ENCODE measurements around the gene INPP5A.
"Not testable (repeated sequence)": the region's sequence is repeated elsewhere in the genome, so short reads cannot be mapped to it uniquely, and the experiment has no call there.

Gene INPP5A

GRCh38 chr10:132765435-132765834, 227.8 kb downstream of the INPP5A start:
- in situ Hi-C loops (cut with HindIII; ENCODE audit: low sequenced_read_pairs) = no loop called here

GRCh38 chr10:132766291-132766690, 228.7 kb downstream of the INPP5A start:
- in situ Hi-C loops (cut with HindIII; ENCODE audit: low sequenced_read_pairs) = no loop called here

GRCh38 chr10:132768346-132769248, 231.0 kb downstream of the INPP5A start:
- in situ Hi-C loops (cut with HindIII; ENCODE audit: low sequenced_read_pairs) = no loop called here

DNA sequence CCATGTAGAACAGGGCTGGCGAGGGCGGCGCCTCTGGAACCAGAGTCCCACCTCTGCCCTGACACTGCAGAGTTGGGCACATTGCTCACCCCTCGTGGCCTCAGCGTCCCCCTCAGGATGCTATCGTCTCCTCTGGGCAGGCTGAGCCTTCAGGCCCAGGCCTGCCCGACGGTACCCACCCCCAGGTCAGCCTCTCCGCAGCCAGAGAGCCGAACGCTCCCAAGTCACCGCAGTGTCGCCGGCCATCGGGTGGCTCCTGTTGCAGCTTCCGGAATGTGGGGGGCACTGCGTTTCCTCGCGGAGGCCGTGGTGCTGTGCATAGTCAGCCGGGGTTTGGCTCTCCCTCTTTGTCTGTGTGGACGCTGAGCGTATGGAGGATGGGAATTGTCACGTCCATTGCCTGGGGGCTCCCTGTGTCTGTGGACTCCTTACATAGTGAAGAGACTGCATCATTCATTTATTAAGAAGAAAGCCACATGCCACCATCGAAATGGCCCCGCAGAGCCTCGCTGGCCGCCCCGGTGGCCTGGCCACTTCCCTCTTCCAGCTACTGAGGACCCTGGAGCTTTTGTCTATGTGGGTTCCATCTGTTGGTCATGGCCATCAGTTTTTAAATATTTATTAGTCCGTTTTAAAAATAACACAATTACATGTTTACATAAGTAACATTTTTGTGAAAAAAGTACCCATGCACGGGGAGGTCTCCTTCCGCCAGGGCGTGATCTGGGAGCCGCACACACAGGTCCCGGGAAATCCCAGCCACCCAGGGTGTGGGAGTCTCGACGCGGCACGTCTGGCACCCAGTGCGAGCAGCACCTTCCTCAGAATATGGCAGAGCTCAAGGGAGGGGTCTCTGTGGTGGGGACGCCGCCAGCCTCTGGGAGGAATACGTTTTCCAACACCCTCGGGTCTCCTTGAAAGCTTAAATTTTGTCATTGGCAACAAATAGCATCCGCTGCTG, 232.8 kb downstream of the INPP5A start:
- in situ Hi-C loops (cut with HindIII; ENCODE audit: low sequenced_read_pairs) = no loop called here

GRCh38 chr10:132772816-132773215, 235.2 kb downstream of the INPP5A start:
- in situ Hi-C loops (cut with HindIII; ENCODE audit: low sequenced_read_pairs) = not testable (repeated sequence)

DNA sequence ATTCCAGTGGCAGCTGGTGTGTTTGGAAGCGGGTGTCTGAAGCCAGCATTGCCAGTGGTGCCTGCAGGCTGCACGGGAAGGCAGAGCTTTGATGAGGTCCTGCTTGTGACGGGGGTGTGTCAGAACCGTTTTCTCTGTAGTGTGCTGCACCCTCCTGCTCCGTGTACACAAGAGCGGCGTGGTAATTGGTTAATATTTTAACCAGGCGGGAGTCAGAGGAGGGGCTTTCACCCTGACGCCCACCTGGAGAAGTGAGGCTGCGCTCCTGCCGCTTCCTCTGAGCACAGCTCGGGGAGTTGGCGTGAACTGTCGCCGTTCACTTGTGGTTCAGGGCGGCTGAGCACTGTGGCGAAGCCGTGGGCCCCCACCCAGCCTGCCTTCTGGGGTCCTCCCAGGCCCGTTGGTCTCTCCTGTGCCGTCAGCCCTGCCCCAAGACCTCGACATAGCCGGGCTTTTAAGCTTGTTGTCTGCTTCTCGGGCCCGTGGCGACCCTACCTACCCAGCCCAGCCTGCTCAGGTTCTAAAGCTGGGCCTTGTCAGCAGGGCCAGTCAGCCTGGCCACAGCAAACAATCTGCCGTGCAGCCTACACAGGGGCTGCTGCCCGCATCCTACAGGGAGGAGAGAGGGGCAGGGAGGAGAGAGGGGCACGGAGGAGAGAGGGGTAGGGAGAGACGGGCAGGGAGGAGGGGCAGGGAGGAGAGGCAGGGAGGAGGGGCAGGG, 236.8 kb downstream of the INPP5A start:
- in situ Hi-C loops (cut with HindIII; ENCODE audit: low sequenced_read_pairs) = no loop called here

- in situ Hi-C loops (cut with HindIII; ENCODE audit: low sequenced_read_pairs) = no loop called here
These were observed 237.6 kb downstream of the INPP5A start for GRCh38 chr10:132774902-132775863.

DNA sequence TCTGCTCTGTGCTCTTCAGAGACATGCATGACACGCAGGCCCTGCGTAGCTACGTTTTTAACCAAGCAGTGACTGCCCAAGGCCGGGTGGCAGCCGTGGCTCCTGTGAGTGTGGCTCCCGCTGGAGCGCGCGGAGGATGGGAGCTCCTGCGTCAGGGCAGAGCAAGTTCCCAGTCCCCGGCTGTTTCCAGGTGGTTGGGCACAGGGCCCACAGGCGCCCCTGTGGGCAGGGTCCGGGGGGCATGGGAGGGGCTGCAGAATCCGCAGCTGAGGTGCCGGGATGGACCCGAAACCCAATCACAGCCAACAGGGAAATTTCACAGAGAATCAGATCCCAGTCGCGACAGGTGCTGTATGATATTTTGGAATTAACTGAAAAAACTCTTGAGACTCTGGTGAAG, 238.6 kb downstream of the INPP5A start:
- in situ Hi-C loops (cut with HindIII; ENCODE audit: low sequenced_read_pairs) = no loop called here

GRCh38 chr10:132776821-132777220, 239.2 kb downstream of the INPP5A start:
- in situ Hi-C loops (cut with HindIII; ENCODE audit: low sequenced_read_pairs) = no loop called here

DNA sequence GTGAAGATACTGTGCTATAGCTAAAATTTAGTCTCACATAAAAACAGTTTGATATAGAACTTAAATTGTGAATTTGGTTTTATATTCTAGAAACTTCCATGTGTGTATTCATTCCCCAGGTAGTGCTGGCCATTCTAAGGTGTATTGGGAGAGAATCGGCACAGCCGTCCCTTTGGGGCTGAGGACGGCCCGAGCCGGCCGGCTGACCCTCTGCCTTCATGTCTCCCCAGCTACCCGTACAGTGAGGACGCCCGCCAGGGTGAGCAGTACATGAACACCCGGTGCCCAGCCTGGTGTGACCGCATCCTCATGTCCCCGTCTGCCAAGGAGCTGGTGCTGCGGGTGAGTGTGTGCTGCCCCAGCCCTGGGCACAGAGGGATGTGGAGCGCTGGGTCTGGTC, 239.9 kb downstream of the INPP5A start:
- in situ Hi-C loops (cut with HindIII; ENCODE audit: low sequenced_read_pairs) = no loop called here

- in situ Hi-C loops (cut with HindIII; ENCODE audit: low sequenced_read_pairs) = no loop called here
These were observed 242.1 kb downstream of the INPP5A start for GRCh38 chr10:132779549-132780294.

- in situ Hi-C loops (cut with HindIII; ENCODE audit: low sequenced_read_pairs) = no loop called here
These were observed 242.8 kb downstream of the INPP5A start for GRCh38 chr10:132780356-132780755.

DNA sequence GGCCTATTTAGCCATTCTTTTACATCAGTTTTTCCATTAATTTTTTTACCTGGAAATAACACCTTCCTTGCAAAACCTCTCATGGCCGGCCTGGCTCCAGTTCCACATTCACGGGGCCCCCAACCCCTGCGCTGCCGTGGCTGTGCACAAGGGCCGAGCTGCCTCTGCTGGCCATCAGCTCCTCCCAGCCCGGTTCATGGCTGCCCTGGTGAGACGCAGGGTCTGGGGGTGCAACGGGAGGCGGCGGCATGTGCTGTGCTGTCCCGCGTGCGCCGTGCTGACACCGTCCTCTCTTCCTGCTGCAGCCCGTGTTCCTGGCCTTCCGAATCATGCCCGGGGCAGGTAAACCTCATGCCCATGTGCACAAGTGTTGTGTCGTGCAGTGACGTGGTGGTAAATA, 244.0 kb downstream of the INPP5A start:
- in situ Hi-C loops (cut with HindIII; ENCODE audit: low sequenced_read_pairs) = no loop called here

GRCh38 chr10:132783165-132783939, 245.8 kb downstream of the INPP5A start:
- in situ Hi-C loops (cut with HindIII; ENCODE audit: low sequenced_read_pairs) = no loop called here

GRCh38 chr10:132783940-132784865, 246.6 kb downstream of the INPP5A start:
- in situ Hi-C loops (cut with HindIII; ENCODE audit: low sequenced_read_pairs) = no loop called here

- in situ Hi-C loops (cut with HindIII; ENCODE audit: low sequenced_read_pairs) = no loop called here
These were observed 247.5 kb downstream of the INPP5A start for GRCh38 chr10:132784866-132785722.

All from DLD1 (cell line).